ENCODE data around the gene SMPD1.

DNA sequence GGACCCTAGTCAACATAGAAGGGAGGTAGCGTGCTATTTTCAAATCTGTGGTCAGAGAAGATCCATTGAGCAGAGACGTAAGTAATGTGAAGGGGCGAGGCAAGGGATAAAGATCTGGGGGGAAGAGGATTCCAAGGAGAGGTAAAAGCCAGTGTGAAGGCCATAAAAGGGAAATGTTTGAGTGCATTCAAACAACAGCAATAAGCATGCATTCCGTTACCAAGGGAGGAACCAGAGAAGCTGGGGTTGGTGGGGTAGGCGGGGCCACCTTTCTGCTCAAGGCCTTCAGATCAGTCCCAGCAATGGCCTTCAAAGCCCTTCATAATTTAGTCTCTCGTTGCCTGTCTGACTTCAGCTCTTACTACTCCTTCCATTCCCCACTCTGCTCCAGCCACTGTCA is 18.4 kb upstream of the SMPD1 start:
- TF ChIP-seq, protein P1, sequence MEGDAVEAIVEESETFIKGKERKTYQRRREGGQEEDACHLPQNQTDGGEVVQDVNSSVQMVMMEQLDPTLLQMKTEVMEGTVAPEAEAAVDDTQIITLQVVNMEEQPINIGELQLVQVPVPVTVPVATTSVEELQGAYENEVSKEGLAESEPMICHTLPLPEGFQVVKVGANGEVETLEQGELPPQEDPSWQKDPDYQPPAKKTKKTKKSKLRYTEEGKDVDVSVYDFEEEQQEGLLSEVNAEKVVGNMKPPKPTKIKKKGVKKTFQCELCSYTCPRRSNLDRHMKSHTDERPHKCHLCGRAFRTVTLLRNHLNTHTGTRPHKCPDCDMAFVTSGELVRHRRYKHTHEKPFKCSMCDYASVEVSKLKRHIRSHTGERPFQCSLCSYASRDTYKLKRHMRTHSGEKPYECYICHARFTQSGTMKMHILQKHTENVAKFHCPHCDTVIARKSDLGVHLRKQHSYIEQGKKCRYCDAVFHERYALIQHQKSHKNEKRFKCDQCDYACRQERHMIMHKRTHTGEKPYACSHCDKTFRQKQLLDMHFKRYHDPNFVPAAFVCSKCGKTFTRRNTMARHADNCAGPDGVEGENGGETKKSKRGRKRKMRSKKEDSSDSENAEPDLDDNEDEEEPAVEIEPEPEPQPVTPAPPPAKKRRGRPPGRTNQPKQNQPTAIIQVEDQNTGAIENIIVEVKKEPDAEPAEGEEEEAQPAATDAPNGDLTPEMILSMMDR (IDR thresholded peaks at IDR 0.05 in 2 of 3, conservative IDR thresholded peaks at IDR 0.05 in 1 of 3; ENCODE audit: borderline replicate concordance in 1 of 3, insufficient read depth in 1 of 3, low read depth in 2 of 3, low read length in 2 of 3): no peak
- TF ChIP-seq EGR1 (IDR thresholded peaks at IDR 0.05; ENCODE audit: low read depth): no peak
- no peak for TF ChIP-seq POLR2A (IDR thresholded peaks at IDR 0.05; ENCODE audit: borderline replicate concordance, extremely low read depth, insufficient read depth, insufficient read length)

Measured in HCT116 (cell line).